MM.1S (cell line): ENCODE results near the gene GAS7.

Source experiments
- DNase-seq: peaks from one replicate; pipeline ENCODE4 v3.0.0-alpha.2; 2015
- H2AFZ ChIP-seq: fragments of 300-600 bp; sonication (generic); 2 replicates; pipeline ENCODE4 v1.6.0; 2016; ENCODE audit warnings: antibody characterized with exemption, low read length
- H3F3A ChIP-seq: fragments of 300-600 bp; sonication (generic); 2 replicates; pipeline ENCODE4 v1.6.1; 2016; ENCODE audit warnings: mild to moderate bottlenecking, antibody characterized with exemption, low read length, moderate library complexity, mixed read lengths; ENCODE audit not compliant: insufficient read depth
- H3K27ac ChIP-seq: fragments of 300-600 bp; sonication (generic); 2 replicates; pipeline ENCODE4 v1.5.1; 2016; ENCODE audit warnings: mild to moderate bottlenecking, low read length
- H3K27me3 ChIP-seq: fragments of 300-600 bp; sonication (generic); replicated peaks from 2 replicates; pipeline ENCODE4 v1.6.0; 2016; ENCODE audit warnings: low read length; ENCODE audit not compliant: insufficient read depth
- H3K36me3 ChIP-seq: fragments of 300-600 bp; sonication (generic); replicated peaks from 2 replicates; pipeline ENCODE4 v1.6.1; 2016; ENCODE audit warnings: mild to moderate bottlenecking, low read length, mixed read lengths; ENCODE audit not compliant: insufficient read depth
- H3K4me1 ChIP-seq: fragments of 300-600 bp; sonication (generic); 2 replicates; pipeline ENCODE4 v1.6.1; 2016; ENCODE audit warnings: low read length, mixed read lengths
- H3K4me2 ChIP-seq: fragments of 300-600 bp; sonication (generic); 2 replicates; pipeline ENCODE4 v1.6.0; 2016; ENCODE audit warnings: low read depth, low read length
- H3K4me3 ChIP-seq: fragments of 300-600 bp; sonication (generic); 2 replicates; pipeline ENCODE4 v1.5.1; 2016; ENCODE audit warnings: low read length, mixed read lengths
- H3K79me2 ChIP-seq: fragments of 300-600 bp; sonication (generic); 2 replicates; pipeline ENCODE4 v1.6.1; 2016; ENCODE audit warnings: mixed run types, low read length, mixed read lengths
- H3K9ac ChIP-seq: fragments of 300-600 bp; sonication (generic); 2 replicates; pipeline ENCODE4 v1.6.1; 2016; ENCODE audit warnings: low read length, mixed read lengths
- H3K9me2 ChIP-seq: fragments of 300-600 bp; sonication (generic); replicated peaks from 2 replicates; pipeline ENCODE4 v1.6.1; 2016; ENCODE audit warnings: mild to moderate bottlenecking, low read length, mixed read lengths; ENCODE audit not compliant: insufficient read depth
- H3K9me3 ChIP-seq: fragments of 300-600 bp; sonication (generic); replicated peaks from 2 replicates; pipeline ENCODE4 v1.6.1; 2016; ENCODE audit warnings: mild to moderate bottlenecking, low read length, mixed read lengths; ENCODE audit not compliant: insufficient read depth
- H4K20me1 ChIP-seq: fragments of 300-600 bp; sonication (generic); 2 replicates; pipeline ENCODE4 v1.6.1; 2016; ENCODE audit warnings: mild to moderate bottlenecking, low read length, moderate library complexity, mixed read lengths; ENCODE audit not compliant: insufficient read depth
- EZH2 ChIP-seq: fragments of 300-600 bp; sonication (generic); optimal IDR thresholded peaks from 2 replicates; pipeline ENCODE3; 2017; ENCODE audit warnings: low read depth, mild to moderate bottlenecking, antibody characterized with exemption, low read length, mixed read lengths
- EZH2phosphoT487 ChIP-seq: fragments of 300-600 bp; sonication (generic); IDR thresholded peaks from 2 replicates; pipeline ENCODE4 v1.6.1; 2018; ENCODE audit warnings: antibody characterized with exemption, low read length
- TF ChIP-seq, protein P1 (sequence below): fragments of 300-600 bp; sonication (generic); IDR thresholded peaks from 2 replicates; pipeline ENCODE4 v1.5.1; 2016; ENCODE audit warnings: antibody characterized with exemption, low read length, mixed read lengths

GAS7 gene

GRCh38 chr17:10053782-10054540, 144.4 kb downstream of the GAS7 start:
- TF ChIP-seq, protein P1, sequence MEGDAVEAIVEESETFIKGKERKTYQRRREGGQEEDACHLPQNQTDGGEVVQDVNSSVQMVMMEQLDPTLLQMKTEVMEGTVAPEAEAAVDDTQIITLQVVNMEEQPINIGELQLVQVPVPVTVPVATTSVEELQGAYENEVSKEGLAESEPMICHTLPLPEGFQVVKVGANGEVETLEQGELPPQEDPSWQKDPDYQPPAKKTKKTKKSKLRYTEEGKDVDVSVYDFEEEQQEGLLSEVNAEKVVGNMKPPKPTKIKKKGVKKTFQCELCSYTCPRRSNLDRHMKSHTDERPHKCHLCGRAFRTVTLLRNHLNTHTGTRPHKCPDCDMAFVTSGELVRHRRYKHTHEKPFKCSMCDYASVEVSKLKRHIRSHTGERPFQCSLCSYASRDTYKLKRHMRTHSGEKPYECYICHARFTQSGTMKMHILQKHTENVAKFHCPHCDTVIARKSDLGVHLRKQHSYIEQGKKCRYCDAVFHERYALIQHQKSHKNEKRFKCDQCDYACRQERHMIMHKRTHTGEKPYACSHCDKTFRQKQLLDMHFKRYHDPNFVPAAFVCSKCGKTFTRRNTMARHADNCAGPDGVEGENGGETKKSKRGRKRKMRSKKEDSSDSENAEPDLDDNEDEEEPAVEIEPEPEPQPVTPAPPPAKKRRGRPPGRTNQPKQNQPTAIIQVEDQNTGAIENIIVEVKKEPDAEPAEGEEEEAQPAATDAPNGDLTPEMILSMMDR: no peak
- TF ChIP-seq EZH2 (no peak), EZH2phosphoT487 (no peak)
- no peaks in the 10 kb centered on the region for H3K36me3 ChIP-seq
- H3K9me2 ChIP-seq: no peaks in the 10 kb centered on the region
- no peaks in the 10 kb centered on the region for H3K9me3 ChIP-seq
- no peak overlapping the region for H2AFZ ChIP-seq
- H3F3A ChIP-seq: no peaks in the 10 kb centered on the region
- H3K79me2 ChIP-seq: no peaks in the 10 kb centered on the region
- no peaks in the 10 kb centered on the region for H4K20me1 ChIP-seq
- DNase-seq: no peak
- H3K27me3 ChIP-seq: peaks cover 12% of the 10 kb centered on the region
- peaks cover 5% of the 10 kb centered on the region; the same call in 1 of the 2 replicates for H3K4me1 ChIP-seq
- no peak overlapping the region for H3K9ac ChIP-seq
- no peak overlapping the region for H3K4me2 ChIP-seq
- H3K27ac ChIP-seq: no peak overlapping the region
- no peak overlapping the region for H3K4me3 ChIP-seq

DNA sequence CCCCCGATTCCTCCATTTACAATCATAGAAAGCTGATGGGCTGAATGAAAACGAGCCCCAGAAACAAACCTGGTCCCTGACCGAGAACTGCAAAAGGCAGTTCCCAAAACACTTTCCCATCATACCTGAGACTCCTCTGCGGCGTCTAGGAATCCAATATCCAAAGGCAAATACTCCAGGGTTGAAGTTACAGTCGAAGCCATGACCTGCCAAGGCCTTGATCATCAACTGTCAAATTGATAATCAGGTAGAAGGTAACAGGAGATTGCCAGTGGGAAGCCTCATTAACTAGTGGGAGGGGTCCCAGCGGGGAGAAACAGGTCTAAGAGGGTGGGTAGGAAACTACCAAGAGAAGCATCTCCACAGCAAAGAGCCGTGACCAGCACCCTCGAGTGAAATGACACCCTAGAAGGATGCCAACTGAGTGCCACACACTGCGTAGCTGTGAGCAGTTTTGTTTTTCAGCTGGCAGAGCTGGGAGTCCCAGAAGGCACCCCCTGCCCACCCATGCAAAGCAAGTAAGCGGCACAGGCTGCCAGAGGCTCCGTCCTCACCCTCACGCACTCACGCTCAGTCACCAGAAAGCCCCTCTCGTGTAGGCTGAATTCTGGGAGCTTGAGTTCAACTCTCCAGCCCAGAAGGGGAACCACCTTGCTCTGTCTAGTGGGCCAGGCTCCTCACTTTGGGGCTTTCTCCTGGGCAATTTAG, 146.1 kb downstream of the GAS7 start:
- Histone ChIP-seq H3K27me3 (peaks cover 4% of the 10 kb centered on the region; the same call in 1 of the 2 replicates), H3K79me2 (no peaks in the 10 kb centered on the region), H3K4me3 (no peak overlapping the region), H2AFZ (no peak overlapping the region), H3K9me2 (no peaks in the 10 kb centered on the region), H3K9me3 (no peaks in the 10 kb centered on the region), H3K36me3 (no peaks in the 10 kb centered on the region), H3F3A (no peaks in the 10 kb centered on the region), H3K4me1 (peaks cover 5% of the 10 kb centered on the region; the same call in 1 of the 2 replicates), H3K9ac (no peak overlapping the region), H4K20me1 (no peaks in the 10 kb centered on the region), H3K27ac (no peak overlapping the region), H3K4me2 (no peak overlapping the region)
- DNase-seq: no peak
- no peak for TF ChIP-seq EZH2phosphoT487
- TF ChIP-seq, protein P1: no peak
- no peak for TF ChIP-seq EZH2

DNA sequence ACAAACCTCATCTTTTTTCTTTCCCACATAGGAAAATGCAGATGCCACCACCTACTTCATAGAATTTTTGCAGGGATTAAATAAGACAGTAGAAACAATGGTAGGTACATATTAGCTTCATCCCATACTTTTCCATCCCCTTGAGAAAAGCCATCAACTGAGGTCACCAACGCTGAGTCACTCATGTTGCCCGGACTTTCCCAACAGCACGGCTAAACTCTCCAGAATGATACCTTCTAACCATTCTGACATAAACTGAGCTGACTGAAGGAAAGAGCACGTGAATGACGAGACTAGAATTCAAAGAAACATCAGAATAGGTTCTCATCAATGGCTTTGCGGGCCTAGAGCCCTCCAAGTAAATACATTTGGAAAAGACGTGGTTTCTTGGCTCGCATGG, 147.3 kb downstream of the GAS7 start:
- Histone ChIP-seq H3K9me2 (no peaks in the 10 kb centered on the region), H3F3A (no peaks in the 10 kb centered on the region), H3K27ac (no peak overlapping the region), H3K4me1 (peaks cover 5% of the 10 kb centered on the region; the same call in 1 of the 2 replicates), H3K27me3 (peaks cover 4% of the 10 kb centered on the region; the same call in 1 of the 2 replicates), H3K4me3 (no peak overlapping the region), H3K36me3 (no peaks in the 10 kb centered on the region), H3K4me2 (no peak overlapping the region), H3K9ac (no peak overlapping the region), H2AFZ (no peak overlapping the region), H3K9me3 (no peaks in the 10 kb centered on the region), H3K79me2 (no peaks in the 10 kb centered on the region), H4K20me1 (no peaks in the 10 kb centered on the region)
- DNase-seq: no peak
- TF ChIP-seq EZH2 (no peak), EZH2phosphoT487 (no peak)
- TF ChIP-seq, protein P1: no peak
